Osteoblast (primary cell): ENCODE measurements around the gene RNH1. TPM values are rescaled to one million over a fixed set of nuclear protein-coding genes. Genes with fewer than 3 reads are reported as not detected.

ENCODE experiments used
- DNase-seq: peaks from one replicate; pipeline ENCODE4 v3.0.0; 2011; ENCODE audit warnings: low spot score, mixed read lengths; ENCODE audit not compliant: insufficient read length; ENCODE audit errors: missing footprints
- H2AFZ ChIP-seq: 2 replicates; pipeline ENCODE4 v1.6.0; 2011; ENCODE audit warnings: mild to moderate bottlenecking, low read length
- H3K27ac ChIP-seq: 2 replicates; pipeline ENCODE4 v1.5.1; 2011; ENCODE audit warnings: mild to moderate bottlenecking, low read depth, low read length, moderate library complexity
- H3K27me3 ChIP-seq: 2 replicates; pipeline ENCODE4 v1.6.0; 2012; ENCODE audit warnings: mild to moderate bottlenecking, control low read depth, inconsistent platforms, low read length, moderate library complexity; ENCODE audit not compliant: insufficient read depth
- H3K36me3 ChIP-seq: 2 replicates; pipeline ENCODE4 v1.5.1; 2011; ENCODE audit warnings: mild to moderate bottlenecking, low read length, control low read depth, moderate library complexity; ENCODE audit not compliant: insufficient read depth
- H3K4me1 ChIP-seq: 2 replicates; pipeline ENCODE4 v1.5.1; 2011; ENCODE audit warnings: mild to moderate bottlenecking, low read length, control low read depth, moderate library complexity; ENCODE audit not compliant: insufficient read depth
- H3K4me2 ChIP-seq: 2 replicates; pipeline ENCODE4 v1.6.0; 2011; ENCODE audit warnings: mild to moderate bottlenecking, low read length; ENCODE audit not compliant: insufficient read depth
- H3K4me3 ChIP-seq: fragments of 200-600 bp; sonication (generic); 3 replicates; pipeline ENCODE4 v1.5.1; 2012; ENCODE audit warnings: mild to moderate bottlenecking, low read length, inconsistent platforms; ENCODE audit not compliant: insufficient read depth
- H3K79me2 ChIP-seq: 2 replicates; pipeline ENCODE4 v1.6.0; 2012; ENCODE audit warnings: mild to moderate bottlenecking, low read length, control low read depth, inconsistent platforms; ENCODE audit not compliant: insufficient read depth
- H3K9me3 ChIP-seq: 2 replicates; pipeline ENCODE4 v1.5.1; 2011; ENCODE audit warnings: low read depth, low read length, control low read depth
- H4K20me1 ChIP-seq: 2 replicates; pipeline ENCODE4 v1.6.0; 2012; ENCODE audit warnings: mild to moderate bottlenecking, low read length, control low read depth; ENCODE audit not compliant: insufficient read depth
- total RNA-seq: library from RNA; depleted of rRNA; stranded (reverse); fragments of >200 nt; gene quantifications from 2 replicates; pipeline ENCODE4 v1.2.3, GENCODE V29; 2012
- TF ChIP-seq, protein P1 (sequence below): IDR thresholded peaks from 2 replicates; pipeline ENCODE4 v1.5.1; 2011; ENCODE audit warnings: mild to moderate bottlenecking, low read depth, low read length, moderate library complexity; ENCODE audit errors: extremely low read depth

RNH1 gene
- total RNA-seq, 1 donor: 506 TPM

DNA sequence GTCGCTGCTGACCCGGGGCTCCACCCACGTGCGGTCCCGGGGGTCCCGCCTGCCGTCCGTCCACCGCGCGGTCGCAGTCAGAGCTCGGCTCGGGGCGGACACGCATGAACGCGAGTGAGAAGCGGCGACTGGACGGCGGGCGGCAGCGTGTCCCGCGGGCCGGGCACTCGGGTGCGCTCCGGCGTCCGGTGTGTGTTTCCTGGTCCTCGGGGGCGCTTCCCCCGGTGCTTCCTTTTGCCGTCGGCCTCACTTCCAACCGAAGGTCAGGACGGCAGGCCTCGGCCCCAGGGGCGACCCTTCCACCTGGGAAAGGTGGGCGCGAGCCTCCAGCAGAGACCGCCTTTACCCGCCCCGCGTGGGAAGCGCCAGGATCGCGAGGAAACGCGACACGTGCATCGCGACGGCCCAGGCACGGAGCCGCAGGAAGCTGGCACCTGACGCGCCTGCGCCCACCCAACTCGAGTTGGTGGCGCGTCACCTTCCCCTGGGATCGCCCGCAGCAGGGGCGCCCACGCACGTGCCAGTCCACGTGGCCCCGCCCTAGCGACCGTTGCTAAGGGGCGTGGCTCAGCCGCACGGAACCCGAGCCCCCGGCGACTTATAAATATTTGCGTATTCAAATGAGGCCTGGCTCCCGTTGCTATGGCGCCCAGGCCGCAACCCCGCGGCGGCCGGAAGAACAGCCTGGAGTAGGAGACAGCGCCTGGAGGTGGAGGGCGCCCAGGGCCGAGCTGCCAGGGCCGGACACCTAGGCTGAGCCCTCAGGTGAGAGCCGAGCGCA lies 30.0 kb upstream of the RNH1 start, which contains the start of gene LRRC56:
Gene LRRC56, plus strand, starts transcription at position 687 of the 781 bp plus-strand sequence. CDS start 3,158 bp downstream, outside the sequence.
- Histone ChIP-seq H3K27me3 (no peaks in the 10 kb centered on the region), H4K20me1 (peaks cover 18% of the 10 kb centered on the region), H3K79me2 (peaks cover 16% of the 10 kb centered on the region), H3K4me3 (peak within 1 kb of the TSS; percentile 53), H3K36me3 (peaks cover 8% of the 10 kb centered on the region), H2AFZ (peak within 1 kb of the TSS; percentile 62), H3K4me1 (peaks cover 20% of the 10 kb centered on the region), H3K4me2 (peak within 1 kb of the TSS; percentile 84), H3K27ac (no peak within 1 kb of the TSS), H3K9me3 (no peaks in the 10 kb centered on the region)
- TF ChIP-seq, protein P1, sequence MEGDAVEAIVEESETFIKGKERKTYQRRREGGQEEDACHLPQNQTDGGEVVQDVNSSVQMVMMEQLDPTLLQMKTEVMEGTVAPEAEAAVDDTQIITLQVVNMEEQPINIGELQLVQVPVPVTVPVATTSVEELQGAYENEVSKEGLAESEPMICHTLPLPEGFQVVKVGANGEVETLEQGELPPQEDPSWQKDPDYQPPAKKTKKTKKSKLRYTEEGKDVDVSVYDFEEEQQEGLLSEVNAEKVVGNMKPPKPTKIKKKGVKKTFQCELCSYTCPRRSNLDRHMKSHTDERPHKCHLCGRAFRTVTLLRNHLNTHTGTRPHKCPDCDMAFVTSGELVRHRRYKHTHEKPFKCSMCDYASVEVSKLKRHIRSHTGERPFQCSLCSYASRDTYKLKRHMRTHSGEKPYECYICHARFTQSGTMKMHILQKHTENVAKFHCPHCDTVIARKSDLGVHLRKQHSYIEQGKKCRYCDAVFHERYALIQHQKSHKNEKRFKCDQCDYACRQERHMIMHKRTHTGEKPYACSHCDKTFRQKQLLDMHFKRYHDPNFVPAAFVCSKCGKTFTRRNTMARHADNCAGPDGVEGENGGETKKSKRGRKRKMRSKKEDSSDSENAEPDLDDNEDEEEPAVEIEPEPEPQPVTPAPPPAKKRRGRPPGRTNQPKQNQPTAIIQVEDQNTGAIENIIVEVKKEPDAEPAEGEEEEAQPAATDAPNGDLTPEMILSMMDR: no peak
- DNase-seq: peak; percentile 99

DNA sequence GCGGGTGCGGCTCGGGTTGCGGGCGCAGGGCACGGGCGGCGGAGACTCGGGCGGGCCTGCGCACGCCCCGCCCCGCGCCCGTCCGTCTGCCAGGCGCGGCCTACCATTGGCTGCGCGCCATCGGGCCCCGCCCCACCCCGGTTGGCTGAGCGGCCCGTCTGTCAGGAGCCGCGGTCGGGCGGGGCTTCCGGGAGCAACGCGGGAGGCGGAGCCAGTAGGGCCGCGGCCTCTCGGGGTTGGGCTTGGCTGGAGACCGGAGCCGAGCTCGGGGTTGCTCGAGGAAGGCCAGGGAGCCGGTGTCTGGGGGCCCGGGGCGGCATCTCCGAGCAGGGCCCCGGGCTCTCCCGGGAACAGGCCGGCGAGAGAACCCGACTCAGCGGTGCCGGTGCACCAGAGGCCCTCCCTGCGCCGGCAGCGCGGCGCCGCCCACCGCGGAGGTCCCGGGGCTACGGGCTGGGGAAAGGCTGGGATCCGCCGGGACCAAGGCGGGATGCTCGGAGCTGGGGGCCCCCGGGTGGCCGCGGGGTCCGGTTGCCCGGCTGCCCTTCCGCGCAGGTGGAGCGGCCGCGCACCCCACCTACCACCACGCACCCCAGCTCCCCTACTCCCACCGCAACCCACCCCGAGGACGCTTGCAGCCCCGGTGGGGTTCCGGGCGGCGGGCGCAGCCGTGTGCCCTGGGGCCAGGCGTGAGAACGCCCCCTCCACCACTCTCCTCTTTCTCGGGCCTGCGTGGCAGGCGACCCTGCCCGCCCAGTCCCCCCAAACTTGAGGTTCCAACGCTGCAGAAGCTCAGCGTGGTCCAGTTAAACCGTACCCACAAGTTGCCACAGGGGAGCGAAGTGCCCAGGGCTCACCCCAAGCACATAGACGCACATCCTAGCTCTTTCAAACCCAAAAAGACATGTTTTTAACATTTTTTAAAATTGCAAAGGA lies 28.7 kb upstream of the RNH1 start, which contains the start of gene HRAS:
Gene HRAS, minus strand, starts transcription at position 58 of the 936 bp plus-strand sequence.
- peak within 1 kb of the TSS; percentile 35 for H2AFZ ChIP-seq
- H3K27ac ChIP-seq: peak within 1 kb of the TSS; percentile 51
- H3K79me2 ChIP-seq: peaks cover 16% of the 10 kb centered on the region

GRCh38 chr11:535210-535518 lies 28.1 kb upstream of the RNH1 start:
- Histone ChIP-seq H3K27me3 (no peaks in the 10 kb centered on the region), H2AFZ (no peak overlapping the region), H3K4me2 (no peak overlapping the region), H3K9me3 (no peaks in the 10 kb centered on the region), H3K79me2 (peaks cover 16% of the 10 kb centered on the region), H3K36me3 (peaks cover 13% of the 10 kb centered on the region), H3K27ac (no peak overlapping the region), H4K20me1 (peaks cover 23% of the 10 kb centered on the region), H3K4me1 (peaks cover 20% of the 10 kb centered on the region), H3K4me3 (peak overlapping the region; percentile 80)
- TF ChIP-seq, protein P1: no peak
- no peak for DNase-seq

More for the DNA sequence above, 28.7 kb upstream of the RNH1 start, which contains the start of gene HRAS:
- H3K36me3 ChIP-seq: peaks cover 13% of the 10 kb centered on the region
- TF ChIP-seq, protein P1: no peak
- H3K4me2 ChIP-seq: peak within 1 kb of the TSS; percentile 87
- peak; percentile 100 for DNase-seq
- peaks cover 23% of the 10 kb centered on the region for H4K20me1 ChIP-seq
- peaks cover 20% of the 10 kb centered on the region for H3K4me1 ChIP-seq
- no peaks in the 10 kb centered on the region for H3K27me3 ChIP-seq
- H3K4me3 ChIP-seq: peak within 1 kb of the TSS; percentile 80
- no peaks in the 10 kb centered on the region for H3K9me3 ChIP-seq
